ES-I3 (cell line): ENCODE measurements around the gene WNK3.
"Not testable (repeated sequence)": the region's sequence is repeated elsewhere in the genome, so short reads cannot be mapped to it uniquely, and the experiment has no call there.

Experiments used
- H3K36me3 ChIP-seq: 2 replicates; pipeline ENCODE4 v1.6.1; 2013; ENCODE audit warnings: mild to moderate bottlenecking, low read length, control low read depth, moderate library complexity; ENCODE audit not compliant: insufficient read depth
- H3K4me1 ChIP-seq: 2 replicates; pipeline ENCODE4 v1.6.1; 2013; ENCODE audit warnings: mild to moderate bottlenecking, control low read depth, low read length; ENCODE audit not compliant: insufficient read depth
- H3K9ac ChIP-seq: 2 replicates; pipeline ENCODE4 v1.6.1; 2013; ENCODE audit warnings: low read depth, mild to moderate bottlenecking, low read length, moderate library complexity
- H3K9me3 ChIP-seq: 2 replicates; pipeline ENCODE4 v1.6.1; 2013; ENCODE audit warnings: mild to moderate bottlenecking, low read length, moderate library complexity; ENCODE audit not compliant: control insufficient read depth, insufficient read depth

Gene WNK3

GRCh38 chrX:54357414-54358377, at the start of gene WNK3:
TSS of gene WNK3 (minus strand) at chrX:54358046.
- H3K36me3 ChIP-seq = no peaks in the 10 kb centered on the region
- peaks cover 5% of the 10 kb centered on the region; the same call in 1 of the 2 replicates for H3K4me1 ChIP-seq
- peak within 1 kb of the TSS; percentile 96 for H3K9ac ChIP-seq
- H3K9me3 ChIP-seq = no peaks in the 10 kb centered on the region

- H3K4me1 ChIP-seq = no peaks in the 10 kb centered on the region
- no peaks in the 10 kb centered on the region for H3K36me3 ChIP-seq
- H3K9me3 ChIP-seq = no peaks in the 10 kb centered on the region
- H3K9ac ChIP-seq = no peak overlapping the region
Observed at GRCh38 chrX:54407266-54407665, 49.4 kb upstream of the WNK3 start.

GRCh38 chrX:54397113-54397512, 39.3 kb upstream of the WNK3 start:
- H3K4me1 ChIP-seq = no peaks in the 10 kb centered on the region
- no peak overlapping the region for H3K9ac ChIP-seq
- H3K36me3 ChIP-seq = no peaks in the 10 kb centered on the region

GRCh38 chrX:54386314-54386713, 28.5 kb upstream of the WNK3 start:
- H3K36me3 ChIP-seq = no peaks in the 10 kb centered on the region
- no peak overlapping the region for H3K9ac ChIP-seq
- no peaks in the 10 kb centered on the region for H3K9me3 ChIP-seq
- peaks cover 14% of the 10 kb centered on the region for H3K4me1 ChIP-seq

More at GRCh38 chrX:54397113-54397512, 39.3 kb upstream of the WNK3 start:
- H3K9me3 ChIP-seq = no peaks in the 10 kb centered on the region

- not testable (repeated sequence) for H3K36me3 ChIP-seq, H3K9me3 ChIP-seq, H3K9ac ChIP-seq
- H3K4me1 ChIP-seq = peaks cover 14% of the 10 kb centered on the region
Observed at GRCh38 chrX:54384661-54385060, 26.8 kb upstream of the WNK3 start.

GRCh38 chrX:54359408-54359807, 1.6 kb upstream of the WNK3 start:
- Histone ChIP-seq H3K9me3 (no peaks in the 10 kb centered on the region), H3K4me1 (peaks cover 5% of the 10 kb centered on the region; the same call in 1 of the 2 replicates), H3K9ac (peak overlapping the region; percentile 96), H3K36me3 (no peaks in the 10 kb centered on the region)

- H3K4me1 ChIP-seq = peaks cover 5% of the 10 kb centered on the region; the same call in 1 of the 2 replicates
- H3K9me3 ChIP-seq = no peaks in the 10 kb centered on the region
- no peaks in the 10 kb centered on the region for H3K36me3 ChIP-seq
- H3K9ac ChIP-seq = peak overlapping the region; percentile 96
Observed at GRCh38 chrX:54358424-54359211, 772 bp upstream of the WNK3 start.

- H3K9me3 ChIP-seq = no peaks in the 10 kb centered on the region
- no peaks in the 10 kb centered on the region for H3K36me3 ChIP-seq
- no peak overlapping the region for H3K9ac ChIP-seq
- no peaks in the 10 kb centered on the region for H3K4me1 ChIP-seq
Observed at GRCh38 chrX:54352677-54353076, 5.2 kb downstream of the WNK3 start.

GRCh38 chrX:54337383-54337782, 20.5 kb downstream of the WNK3 start:
- H3K4me1 ChIP-seq, H3K36me3 ChIP-seq, H3K9ac ChIP-seq, H3K9me3 ChIP-seq: not testable (repeated sequence)

GRCh38 chrX:54325077-54325476, 32.8 kb downstream of the WNK3 start:
- no peaks in the 10 kb centered on the region for H3K9me3 ChIP-seq

GRCh38 chrX:54320067-54320466, 37.8 kb downstream of the WNK3 start:
- Histone ChIP-seq H3K9me3 (no peaks in the 10 kb centered on the region), H3K36me3 (no peaks in the 10 kb centered on the region), H3K9ac (no peak overlapping the region)

More at GRCh38 chrX:54325077-54325476, 32.8 kb downstream of the WNK3 start:
- Histone ChIP-seq H3K4me1 (no peaks in the 10 kb centered on the region), H3K9ac (no peak overlapping the region), H3K36me3 (no peaks in the 10 kb centered on the region)

GRCh38 chrX:54306379-54306778, 51.5 kb downstream of the WNK3 start:
- Histone ChIP-seq H3K9me3 (no peaks in the 10 kb centered on the region), H3K9ac (no peak overlapping the region), H3K36me3 (no peaks in the 10 kb centered on the region), H3K4me1 (no peaks in the 10 kb centered on the region)

More at GRCh38 chrX:54320067-54320466, 37.8 kb downstream of the WNK3 start:
- H3K4me1 ChIP-seq = no peaks in the 10 kb centered on the region

- H3K36me3 ChIP-seq = no peaks in the 10 kb centered on the region
- no peak overlapping the region for H3K9ac ChIP-seq
- H3K4me1 ChIP-seq = no peaks in the 10 kb centered on the region
- no peaks in the 10 kb centered on the region for H3K9me3 ChIP-seq
Observed at GRCh38 chrX:54301516-54301915, 56.3 kb downstream of the WNK3 start.

- Histone ChIP-seq H3K36me3 (no peaks in the 10 kb centered on the region), H3K4me1 (no peaks in the 10 kb centered on the region), H3K9me3 (no peaks in the 10 kb centered on the region)
Observed at GRCh38 chrX:54294306-54294705, 63.5 kb downstream of the WNK3 start.

More at GRCh38 chrX:54294306-54294705, 63.5 kb downstream of the WNK3 start:
- no peak overlapping the region for H3K9ac ChIP-seq
